B cell (primary cell): Measurements from ENCODE around the gene EDC4.

ENCODE experiments used
- EZH2 ChIP-seq: IDR thresholded peaks from 2 replicates; pipeline ENCODE4 v1.6.1; 2012; ENCODE audit warnings: borderline replicate concordance, low read depth, mild to moderate bottlenecking, moderate library complexity, low read length; ENCODE audit not compliant: insufficient read depth, poor library complexity, severe bottlenecking
- TF ChIP-seq, protein P1 (sequence below): fragments of 200-600 bp; IDR thresholded peaks from one replicate; pipeline ENCODE4 v1.8.0; 2022; ENCODE audit warnings: antibody characterized with exemption, mild to moderate bottlenecking

DNA sequence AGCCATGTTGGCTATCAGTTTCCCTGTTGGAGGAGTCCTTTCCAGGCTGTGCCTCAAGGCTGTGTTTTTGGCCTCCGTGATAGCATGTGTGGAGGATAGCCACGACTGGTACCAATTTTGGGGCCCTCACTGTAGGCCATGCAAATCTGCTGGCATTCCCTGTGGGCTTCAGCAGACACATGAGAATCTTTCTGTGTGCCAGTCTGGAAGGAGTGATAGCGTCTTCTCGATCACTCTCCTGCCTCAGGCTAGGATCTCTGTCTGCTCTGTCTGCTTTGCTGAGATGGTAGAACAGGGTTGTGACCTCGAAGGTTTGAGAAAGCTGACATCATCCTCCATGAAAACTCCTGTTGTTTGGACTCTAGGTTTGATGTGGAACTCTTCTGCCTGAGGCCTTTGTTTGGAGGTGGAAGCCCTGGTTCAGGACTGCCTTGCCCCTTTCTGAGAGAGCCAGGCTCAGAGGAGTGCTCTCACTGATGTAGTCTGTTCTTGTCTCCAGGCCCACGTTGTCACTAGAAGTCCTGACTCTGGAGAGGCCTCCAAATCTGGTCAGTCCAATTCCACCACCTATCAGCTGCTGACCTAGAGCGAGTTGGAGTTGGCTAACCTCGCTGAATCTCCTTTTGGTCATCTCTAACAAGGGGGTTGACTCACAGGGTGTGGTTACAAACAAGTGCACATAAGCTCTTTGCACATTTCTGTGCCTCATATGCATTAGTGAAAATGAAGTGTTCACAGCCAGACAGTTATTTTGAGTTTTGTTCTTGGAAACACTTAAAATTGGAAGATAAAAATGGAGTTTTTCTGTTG lies 12.1 kb upstream of the EDC4 start:
- TF ChIP-seq, protein P1, sequence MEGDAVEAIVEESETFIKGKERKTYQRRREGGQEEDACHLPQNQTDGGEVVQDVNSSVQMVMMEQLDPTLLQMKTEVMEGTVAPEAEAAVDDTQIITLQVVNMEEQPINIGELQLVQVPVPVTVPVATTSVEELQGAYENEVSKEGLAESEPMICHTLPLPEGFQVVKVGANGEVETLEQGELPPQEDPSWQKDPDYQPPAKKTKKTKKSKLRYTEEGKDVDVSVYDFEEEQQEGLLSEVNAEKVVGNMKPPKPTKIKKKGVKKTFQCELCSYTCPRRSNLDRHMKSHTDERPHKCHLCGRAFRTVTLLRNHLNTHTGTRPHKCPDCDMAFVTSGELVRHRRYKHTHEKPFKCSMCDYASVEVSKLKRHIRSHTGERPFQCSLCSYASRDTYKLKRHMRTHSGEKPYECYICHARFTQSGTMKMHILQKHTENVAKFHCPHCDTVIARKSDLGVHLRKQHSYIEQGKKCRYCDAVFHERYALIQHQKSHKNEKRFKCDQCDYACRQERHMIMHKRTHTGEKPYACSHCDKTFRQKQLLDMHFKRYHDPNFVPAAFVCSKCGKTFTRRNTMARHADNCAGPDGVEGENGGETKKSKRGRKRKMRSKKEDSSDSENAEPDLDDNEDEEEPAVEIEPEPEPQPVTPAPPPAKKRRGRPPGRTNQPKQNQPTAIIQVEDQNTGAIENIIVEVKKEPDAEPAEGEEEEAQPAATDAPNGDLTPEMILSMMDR = no peak
- no peak for TF ChIP-seq EZH2
